A549 (cell line): ENCODE results near the gene GRIPAP1. TPM values are rescaled to one million over a fixed set of nuclear protein-coding genes. Genes with fewer than 3 reads are reported as not detected.

Experiments
- BCL3 ChIP-seq: fragments of >200 bp; sonication (Bioruptor Twin); formaldehyde crosslinking; IDR thresholded peaks from 3 replicates; pipeline ENCODE4 v1.6.1; 2016
- CBX8 ChIP-seq: fragments of 200-600 bp; sonication (generic); IDR thresholded peaks from 2 replicates; pipeline ENCODE4 v1.6.1; 2016
- CEBPB ChIP-seq, 2 experiments: fragments of >200 bp in 1 of 2; sonication (Bioruptor Twin) in 1 of 2; formaldehyde crosslinking in 1 of 2; IDR thresholded peaks; 2 replicates each; pipeline ENCODE4 v1.6.1; 2012 to 2016
- CHD2 ChIP-seq: fragments of 150-350 bp; IDR thresholded peaks from 2 replicates; pipeline ENCODE4 v1.6.1; 2014; ENCODE audit warnings: low read length; ENCODE audit not compliant: partially characterized antibody
- CHD4 ChIP-seq: fragments of 200-600 bp; sonication (generic); IDR thresholded peaks from 2 replicates; pipeline ENCODE4 v1.6.1; 2016; ENCODE audit warnings: antibody characterized with exemption, mild to moderate bottlenecking, borderline replicate concordance
- CTCF ChIP-seq: fragments of >200 bp; sonication (Bioruptor Twin); formaldehyde crosslinking; IDR thresholded peaks from 3 replicates; pipeline ENCODE4 v1.5.1; 2016
- EHF ChIP-seq: fragments of 250-450 bp; sonication (Bioruptor Pico); IDR thresholded peaks from 2 replicates; pipeline ENCODE4 v1.5.0; 2020; ENCODE audit warnings: mild to moderate bottlenecking
- EHMT2 ChIP-seq: fragments of 200-600 bp; sonication (generic); IDR thresholded peaks from 2 replicates; pipeline ENCODE4 v1.6.1; 2016; ENCODE audit warnings: antibody characterized with exemption, low read depth, mild to moderate bottlenecking, moderate library complexity
- FOXS1 ChIP-seq: fragments of 250-450 bp; sonication (Bioruptor Pico); IDR thresholded peaks from 2 replicates; pipeline ENCODE4 v1.5.0; 2020; ENCODE audit warnings: mild to moderate bottlenecking, moderate library complexity
- GATA3 ChIP-seq: IDR thresholded peaks from 2 replicates; pipeline ENCODE4 v1.6.1; 2012; ENCODE audit warnings: borderline replicate concordance
- HES2 ChIP-seq: fragments of >200 bp; sonication (Bioruptor Twin); formaldehyde crosslinking; IDR thresholded peaks from 2 replicates; pipeline ENCODE4 v1.6.1; 2016
- HMGXB4 ChIP-seq: fragments of 250-450 bp; sonication (Bioruptor Pico); IDR thresholded peaks from 2 replicates; pipeline ENCODE4 v1.5.0; 2021; ENCODE audit warnings: mild to moderate bottlenecking, moderate library complexity, borderline replicate concordance
- HOXA7 ChIP-seq: fragments of 250-450 bp; sonication (Bioruptor Pico); IDR thresholded peaks from 2 replicates; pipeline ENCODE4 v1.5.0; 2020; ENCODE audit warnings: mild to moderate bottlenecking, moderate library complexity
- HOXB13 ChIP-seq: fragments of 250-450 bp; sonication (Bioruptor Pico); IDR thresholded peaks from 2 replicates; pipeline ENCODE4 v1.5.0; 2020; ENCODE audit warnings: low read depth, mild to moderate bottlenecking, moderate library complexity
- HOXB5 ChIP-seq: fragments of 250-450 bp; sonication (Bioruptor Pico); IDR thresholded peaks from 2 replicates; pipeline ENCODE4 v1.5.0; 2020; ENCODE audit warnings: mild to moderate bottlenecking, moderate library complexity
- JUNB ChIP-seq: fragments of >200 bp; sonication (Bioruptor Twin); formaldehyde crosslinking; IDR thresholded peaks from 2 replicates; pipeline ENCODE4 v1.6.1; 2016
- MAFK ChIP-seq: fragments of 450-650 bp; IDR thresholded peaks from 2 replicates; pipeline ENCODE4 v1.6.1; 2014; ENCODE audit not compliant: partially characterized antibody
- MAZ ChIP-seq: fragments of 150-350 bp; IDR thresholded peaks from 2 replicates; pipeline ENCODE4 v1.6.1; 2014; ENCODE audit warnings: antibody characterized with exemption, low read depth, low read length, borderline replicate concordance
- NFE2L2 ChIP-seq: fragments of 150-350 bp; conservative IDR thresholded peaks from 2 replicates; pipeline ENCODE4 v1.6.1; 2014; ENCODE audit warnings: low read length
- POLR2A ChIP-seq: IDR thresholded peaks from 2 replicates; pipeline ENCODE4 v1.6.1; 2012; ENCODE audit warnings: mild to moderate bottlenecking, low read length
- POLR2AphosphoS2 ChIP-seq: conservative IDR thresholded peaks from 2 replicates; pipeline ENCODE4 v1.6.1; 2012; ENCODE audit warnings: low read length, improper control_type of control experiment, inconsistent platforms
- RNF2 ChIP-seq: fragments of 200-600 bp; sonication (generic); IDR thresholded peaks from 2 replicates; pipeline ENCODE4 v1.6.1; 2016; ENCODE audit warnings: low read depth, mild to moderate bottlenecking, antibody characterized with exemption, moderate library complexity, borderline replicate concordance
- SREBF2 ChIP-seq: fragments of 450-650 bp; IDR thresholded peaks from 2 replicates; pipeline ENCODE4 v1.6.1; 2014; ENCODE audit warnings: mild to moderate bottlenecking, moderate library complexity
- TP53 ChIP-seq: fragments of 250-450 bp; sonication (Bioruptor Pico); IDR thresholded peaks from 2 replicates; pipeline ENCODE4 v1.5.0; 2021; ENCODE audit warnings: mild to moderate bottlenecking, moderate library complexity
- ZFP36 ChIP-seq: fragments of 450-650 bp; IDR thresholded peaks from 2 replicates; pipeline ENCODE4 v1.6.1; 2014; ENCODE audit warnings: borderline replicate concordance; ENCODE audit not compliant: partially characterized antibody
- ZNF302 ChIP-seq: fragments of 250-450 bp; sonication (Bioruptor Pico); IDR thresholded peaks from 2 replicates; pipeline ENCODE4 v1.9.0; 2021; ENCODE audit warnings: inconsistent platforms, mild to moderate bottlenecking, moderate library complexity
- ZSCAN20 ChIP-seq: fragments of 250-450 bp; sonication (Bioruptor Pico); IDR thresholded peaks from 2 replicates; pipeline ENCODE4 v1.8.0; 2022; ENCODE audit warnings: mild to moderate bottlenecking, moderate library complexity
- polyA plus RNA-seq, 4 experiments: library from polyadenylated mRNA; depleted of rRNA in 3 of 4; stranded (reverse); fragments of >200 nt; fragmentation: RNase III in 1 of 4; extraction: RNeasy Plus Mini Kit Qiagen cat#74134 plus additional on column Dnase treatment in 1 of 4; gene quantifications; 2 replicates in 3 of 4; 3 replicates in 1 of 4; pipeline ENCODE4 v1.2.3, GENCODE V29; 2011 to 2017
- TF ChIP-seq, protein P1 (sequence below): IDR thresholded peaks from 2 replicates; pipeline ENCODE4 v1.6.1; 2012; ENCODE audit warnings: low read depth, borderline replicate concordance
- TF ChIP-seq, protein P2 (sequence below): fragments of 250-450 bp; sonication (Bioruptor Pico); IDR thresholded peaks from 2 replicates; pipeline ENCODE4 v1.5.0; 2020; ENCODE audit warnings: low read depth, mild to moderate bottlenecking, moderate library complexity
- TF ChIP-seq, protein P3 (sequence below): fragments of 200-600 bp; sonication (generic); IDR thresholded peaks from 2 replicates; pipeline ENCODE4 v1.6.1; 2016; ENCODE audit warnings: antibody characterized with exemption, mild to moderate bottlenecking, moderate library complexity
- TF ChIP-seq, protein P4 (sequence below): fragments of 450-650 bp; IDR thresholded peaks from 2 replicates; pipeline ENCODE4 v1.6.1; 2014; ENCODE audit warnings: antibody characterized with exemption

Gene GRIPAP1
- polyA plus RNA-seq, 2 of the 4 experiments (the other 2 are of a cell fraction) = 33.7 to 34.3 TPM

- TF ChIP-seq CTCF (peak; percentile 70), HES2 (no peak), RNF2 (no peak), TP53 (CRISPR knock-in tag) (no peak), FOXS1 (CRISPR knock-in tag) (no peak), GATA3 (no peak; the same call in 1 of the 2 replicates), BCL3 (no peak), HMGXB4 (no peak), EHMT2 (no peak), CHD4 (no peak), CHD2 (no peak), CBX8 (no peak), MAZ (no peak), EHF (no peak), ZNF302 (no peak), HOXA7 (CRISPR knock-in tag) (no peak), POLR2AphosphoS2 (no peak), HOXB13 (CRISPR knock-in tag) (no peak), POLR2A (0 out of 2 replicates have a peak, but pooled peaks have one; percentile 31), HOXB5 (CRISPR knock-in tag) (no peak), CEBPB (IDR thresholded peaks at IDR 0.05) (0 out of 4 replicates have a peak, but pooled peaks of 1 of the 2 experiments have one; percentile 2), NFE2L2 (no peak), SREBF2 (no peak), ZSCAN20 (CRISPR knock-in tag) (no peak), JUNB (no peak), ZFP36 (no peak), MAFK (no peak)
- TF ChIP-seq, protein P1, sequence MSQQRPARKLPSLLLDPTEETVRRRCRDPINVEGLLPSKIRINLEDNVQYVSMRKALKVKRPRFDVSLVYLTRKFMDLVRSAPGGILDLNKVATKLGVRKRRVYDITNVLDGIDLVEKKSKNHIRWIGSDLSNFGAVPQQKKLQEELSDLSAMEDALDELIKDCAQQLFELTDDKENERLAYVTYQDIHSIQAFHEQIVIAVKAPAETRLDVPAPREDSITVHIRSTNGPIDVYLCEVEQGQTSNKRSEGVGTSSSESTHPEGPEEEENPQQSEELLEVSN = no peak
- TF ChIP-seq, protein P2, sequence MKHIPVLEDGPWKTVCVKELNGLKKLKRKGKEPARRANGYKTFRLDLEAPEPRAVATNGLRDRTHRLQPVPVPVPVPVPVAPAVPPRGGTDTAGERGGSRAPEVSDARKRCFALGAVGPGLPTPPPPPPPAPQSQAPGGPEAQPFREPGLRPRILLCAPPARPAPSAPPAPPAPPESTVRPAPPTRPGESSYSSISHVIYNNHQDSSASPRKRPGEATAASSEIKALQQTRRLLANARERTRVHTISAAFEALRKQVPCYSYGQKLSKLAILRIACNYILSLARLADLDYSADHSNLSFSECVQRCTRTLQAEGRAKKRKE = no peak
- TF ChIP-seq, protein P3, sequence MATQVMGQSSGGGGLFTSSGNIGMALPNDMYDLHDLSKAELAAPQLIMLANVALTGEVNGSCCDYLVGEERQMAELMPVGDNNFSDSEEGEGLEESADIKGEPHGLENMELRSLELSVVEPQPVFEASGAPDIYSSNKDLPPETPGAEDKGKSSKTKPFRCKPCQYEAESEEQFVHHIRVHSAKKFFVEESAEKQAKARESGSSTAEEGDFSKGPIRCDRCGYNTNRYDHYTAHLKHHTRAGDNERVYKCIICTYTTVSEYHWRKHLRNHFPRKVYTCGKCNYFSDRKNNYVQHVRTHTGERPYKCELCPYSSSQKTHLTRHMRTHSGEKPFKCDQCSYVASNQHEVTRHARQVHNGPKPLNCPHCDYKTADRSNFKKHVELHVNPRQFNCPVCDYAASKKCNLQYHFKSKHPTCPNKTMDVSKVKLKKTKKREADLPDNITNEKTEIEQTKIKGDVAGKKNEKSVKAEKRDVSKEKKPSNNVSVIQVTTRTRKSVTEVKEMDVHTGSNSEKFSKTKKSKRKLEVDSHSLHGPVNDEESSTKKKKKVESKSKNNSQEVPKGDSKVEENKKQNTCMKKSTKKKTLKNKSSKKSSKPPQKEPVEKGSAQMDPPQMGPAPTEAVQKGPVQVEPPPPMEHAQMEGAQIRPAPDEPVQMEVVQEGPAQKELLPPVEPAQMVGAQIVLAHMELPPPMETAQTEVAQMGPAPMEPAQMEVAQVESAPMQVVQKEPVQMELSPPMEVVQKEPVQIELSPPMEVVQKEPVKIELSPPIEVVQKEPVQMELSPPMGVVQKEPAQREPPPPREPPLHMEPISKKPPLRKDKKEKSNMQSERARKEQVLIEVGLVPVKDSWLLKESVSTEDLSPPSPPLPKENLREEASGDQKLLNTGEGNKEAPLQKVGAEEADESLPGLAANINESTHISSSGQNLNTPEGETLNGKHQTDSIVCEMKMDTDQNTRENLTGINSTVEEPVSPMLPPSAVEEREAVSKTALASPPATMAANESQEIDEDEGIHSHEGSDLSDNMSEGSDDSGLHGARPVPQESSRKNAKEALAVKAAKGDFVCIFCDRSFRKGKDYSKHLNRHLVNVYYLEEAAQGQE = no peak
- TF ChIP-seq, protein P4, sequence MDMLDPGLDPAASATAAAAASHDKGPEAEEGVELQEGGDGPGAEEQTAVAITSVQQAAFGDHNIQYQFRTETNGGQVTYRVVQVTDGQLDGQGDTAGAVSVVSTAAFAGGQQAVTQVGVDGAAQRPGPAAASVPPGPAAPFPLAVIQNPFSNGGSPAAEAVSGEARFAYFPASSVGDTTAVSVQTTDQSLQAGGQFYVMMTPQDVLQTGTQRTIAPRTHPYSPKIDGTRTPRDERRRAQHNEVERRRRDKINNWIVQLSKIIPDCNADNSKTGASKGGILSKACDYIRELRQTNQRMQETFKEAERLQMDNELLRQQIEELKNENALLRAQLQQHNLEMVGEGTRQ = no peak
These were observed 41.3 kb upstream of the GRIPAP1 start, which contains the start of gene TFE3 (continued) for GRCh38 chrX:49043220-49043986.
